Body of pancreas (tissue), 4 donors: ENCODE measurements around the gene AIMP2.
"Not testable (repeated sequence)": the region's sequence is repeated elsewhere in the genome, so short reads cannot be mapped to it uniquely, and the experiment has no call there.

Experiments
- POLR2A ChIP-seq, 3 donors: fragments of 450-650 bp; IDR thresholded peaks; one replicate each; pipeline ENCODE4 v1.6.1; 2016; ENCODE audit warnings: antibody characterized with exemption in 3 of 3, mild to moderate bottlenecking in 2 of 3
- TF ChIP-seq, protein P1 (sequence below), 7 experiments: fragments of 450-650 bp in 4 of 7; fragments of 200-600 bp in 3 of 7; sonication (generic) in 3 of 7; IDR thresholded peaks; one replicate each; pipeline ENCODE4 v1.5.1; 2016 to 2019; ENCODE audit warnings: antibody characterized with exemption in 7 of 7

DNA sequence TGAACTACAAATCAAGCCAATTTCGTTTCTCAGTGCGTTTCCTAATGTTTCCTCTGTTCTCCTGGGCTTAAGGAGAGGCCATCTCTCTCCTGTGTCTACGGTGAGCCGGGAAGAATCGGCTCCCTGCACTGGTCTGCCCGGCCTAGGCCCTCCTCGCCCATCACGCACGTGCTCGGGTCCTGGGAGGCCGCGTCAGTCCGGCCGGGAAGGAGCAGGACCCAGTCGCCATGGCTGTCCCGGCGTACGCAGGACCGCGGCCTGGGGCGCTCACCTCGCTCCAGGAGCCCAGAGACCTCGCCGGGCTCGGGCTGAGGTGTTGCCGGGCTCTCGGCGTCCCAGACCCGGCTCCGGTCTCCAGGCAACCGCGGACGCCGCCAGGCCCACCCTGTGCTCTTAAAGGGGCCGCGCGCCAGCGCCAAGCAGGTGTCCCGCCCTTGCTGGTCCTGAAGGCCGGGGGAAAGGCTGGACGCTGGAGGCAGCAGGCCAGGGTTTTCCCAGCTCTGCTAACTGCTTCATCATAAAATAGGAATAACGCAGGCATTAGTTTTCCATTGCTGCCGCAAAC is 38.6 kb upstream of the AIMP2 start, which contains the start of gene RSPH10B:
- TF ChIP-seq, protein P1, sequence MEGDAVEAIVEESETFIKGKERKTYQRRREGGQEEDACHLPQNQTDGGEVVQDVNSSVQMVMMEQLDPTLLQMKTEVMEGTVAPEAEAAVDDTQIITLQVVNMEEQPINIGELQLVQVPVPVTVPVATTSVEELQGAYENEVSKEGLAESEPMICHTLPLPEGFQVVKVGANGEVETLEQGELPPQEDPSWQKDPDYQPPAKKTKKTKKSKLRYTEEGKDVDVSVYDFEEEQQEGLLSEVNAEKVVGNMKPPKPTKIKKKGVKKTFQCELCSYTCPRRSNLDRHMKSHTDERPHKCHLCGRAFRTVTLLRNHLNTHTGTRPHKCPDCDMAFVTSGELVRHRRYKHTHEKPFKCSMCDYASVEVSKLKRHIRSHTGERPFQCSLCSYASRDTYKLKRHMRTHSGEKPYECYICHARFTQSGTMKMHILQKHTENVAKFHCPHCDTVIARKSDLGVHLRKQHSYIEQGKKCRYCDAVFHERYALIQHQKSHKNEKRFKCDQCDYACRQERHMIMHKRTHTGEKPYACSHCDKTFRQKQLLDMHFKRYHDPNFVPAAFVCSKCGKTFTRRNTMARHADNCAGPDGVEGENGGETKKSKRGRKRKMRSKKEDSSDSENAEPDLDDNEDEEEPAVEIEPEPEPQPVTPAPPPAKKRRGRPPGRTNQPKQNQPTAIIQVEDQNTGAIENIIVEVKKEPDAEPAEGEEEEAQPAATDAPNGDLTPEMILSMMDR (IDR thresholded peaks at IDR 0.05): not testable (repeated sequence)
- TF ChIP-seq POLR2A (IDR thresholded peaks at IDR 0.05): not testable (repeated sequence)
